GM12878 (cell line): ENCODE results near the gene MCEMP1. TPM values are rescaled to one million over a fixed set of nuclear protein-coding genes. Genes with fewer than 3 reads are reported as not detected.

Source experiments
- CUX1 ChIP-seq: IDR thresholded peaks from 2 replicates; pipeline ENCODE4 v1.6.1; 2012; ENCODE audit warnings: improper control_type of control experiment, low read depth, low read length; ENCODE audit not compliant: insufficient replicate concordance
- FOXM1 ChIP-seq: IDR thresholded peaks from 2 replicates; pipeline ENCODE4 v1.6.1; 2012; ENCODE audit warnings: low read depth, mild to moderate bottlenecking, inconsistent platforms, low read length, moderate library complexity
- GABPA ChIP-seq: IDR thresholded peaks from 2 replicates; pipeline ENCODE4 v1.6.1; 2014; ENCODE audit warnings: antibody characterized with exemption, low read depth, mild to moderate bottlenecking, inconsistent platforms
- KAT2A ChIP-seq: conservative IDR thresholded peaks from 2 replicates; pipeline ENCODE4 v1.6.1; 2011; ENCODE audit warnings: low read depth, low read length; ENCODE audit not compliant: control insufficient read depth
- MYC ChIP-seq: IDR thresholded peaks from 2 replicates; pipeline ENCODE4 v1.6.1; 2011; ENCODE audit warnings: mild to moderate bottlenecking, low read length, moderate library complexity, inconsistent platforms; ENCODE audit not compliant: insufficient read depth, insufficient replicate concordance, insufficient read length, severe bottlenecking
- PML ChIP-seq: IDR thresholded peaks from 2 replicates; pipeline ENCODE4 v1.6.1; 2012; ENCODE audit warnings: low read length, inconsistent platforms
- RELA ChIP-seq: fragments of 450-650 bp; IDR thresholded peaks from 2 replicates; pipeline ENCODE4 v1.8.0; 2014; ENCODE audit warnings: borderline replicate concordance; ENCODE audit not compliant: partially characterized antibody
- RELB ChIP-seq: fragments of 450-650 bp; IDR thresholded peaks from 2 replicates; pipeline ENCODE4 v1.6.1; 2017; ENCODE audit warnings: low read depth, mild to moderate bottlenecking, moderate library complexity
- RFX5 ChIP-seq: IDR thresholded peaks from 2 replicates; pipeline ENCODE4 v1.6.1; 2011; ENCODE audit warnings: low read depth, low read length, improper control_type of control experiment
- SPI1 ChIP-seq: IDR thresholded peaks from 2 replicates; pipeline ENCODE4 v1.6.1; 2011; ENCODE audit warnings: low read depth, mild to moderate bottlenecking, low read length, moderate library complexity, borderline replicate concordance; ENCODE audit not compliant: insufficient read depth
- polyA plus RNA-seq, 11 experiments: library from polyadenylated mRNA; depleted of rRNA in 4 of 11; unstranded in 6 of 11; stranded (reverse) in 5 of 11; fragments of >200 nt; fragmentation: Nextera tagmentation in 4 of 11; fragmentation: Illumina TruSeq in 1 of 11; extraction: Ambion mirVana in 4 of 11; extraction: Trizol in 1 of 11; gene quantifications; 1 replicate in 1 of 11; 2 replicates in 10 of 11; pipeline versions ENCODE4 v1.2.1 to v1.2.3, GENCODE V29; 2011 to 2016; ENCODE audit warnings: inconsistent platforms in 2 of 11, missing spikeins in 2 of 11, low read depth in 1 of 11
- total RNA-seq, 4 experiments: library from RNA; depleted of rRNA in 3 of 4; stranded (reverse); fragments of >200 nt in 3 of 4; fragmentation: Illumina TruSeq in 1 of 4; extraction: Trizol in 1 of 4; gene quantifications; 2 replicates each; pipeline versions ENCODE4 v1.2.1 to v1.2.3, GENCODE V29; 2013 to 2021
- TF ChIP-seq, protein P1 (sequence below): fragments of 450-650 bp; IDR thresholded peaks from 2 replicates; pipeline ENCODE4 v1.6.1; 2017; ENCODE audit warnings: antibody characterized with exemption, mild to moderate bottlenecking, moderate library complexity
- TF ChIP-seq, protein P2 (sequence below): IDR thresholded peaks from 2 replicates; pipeline ENCODE4 v1.6.1; 2011; ENCODE audit warnings: mild to moderate bottlenecking, low read depth, low read length, moderate library complexity; ENCODE audit not compliant: insufficient replicate concordance
- TF ChIP-seq, protein P3 (sequence below): IDR thresholded peaks from 2 replicates; pipeline ENCODE4 v1.6.1; 2012; ENCODE audit warnings: mild to moderate bottlenecking, low read depth, low read length

Gene MCEMP1
- total and polyA plus RNA-seq, 10 of the 15 experiments (the other 5 are each of a cell fraction or from before 2014, with no cell fraction given), result 0.08 to 0.55 (median 0.26) TPM; not detected in 1

GRCh38 chr19:7636691-7637373, 40.1 kb upstream of the MCEMP1 start, which contains the start of gene STXBP2 (continued):
- TF ChIP-seq FOXM1 (no peak), GABPA (no peak), RFX5 (no peak), CUX1 (no peak), KAT2A (no peak), RELB (no peak), PML (no peak), MYC (no peak), RELA (no peak), SPI1 (no peak)
- TF ChIP-seq, protein P1, sequence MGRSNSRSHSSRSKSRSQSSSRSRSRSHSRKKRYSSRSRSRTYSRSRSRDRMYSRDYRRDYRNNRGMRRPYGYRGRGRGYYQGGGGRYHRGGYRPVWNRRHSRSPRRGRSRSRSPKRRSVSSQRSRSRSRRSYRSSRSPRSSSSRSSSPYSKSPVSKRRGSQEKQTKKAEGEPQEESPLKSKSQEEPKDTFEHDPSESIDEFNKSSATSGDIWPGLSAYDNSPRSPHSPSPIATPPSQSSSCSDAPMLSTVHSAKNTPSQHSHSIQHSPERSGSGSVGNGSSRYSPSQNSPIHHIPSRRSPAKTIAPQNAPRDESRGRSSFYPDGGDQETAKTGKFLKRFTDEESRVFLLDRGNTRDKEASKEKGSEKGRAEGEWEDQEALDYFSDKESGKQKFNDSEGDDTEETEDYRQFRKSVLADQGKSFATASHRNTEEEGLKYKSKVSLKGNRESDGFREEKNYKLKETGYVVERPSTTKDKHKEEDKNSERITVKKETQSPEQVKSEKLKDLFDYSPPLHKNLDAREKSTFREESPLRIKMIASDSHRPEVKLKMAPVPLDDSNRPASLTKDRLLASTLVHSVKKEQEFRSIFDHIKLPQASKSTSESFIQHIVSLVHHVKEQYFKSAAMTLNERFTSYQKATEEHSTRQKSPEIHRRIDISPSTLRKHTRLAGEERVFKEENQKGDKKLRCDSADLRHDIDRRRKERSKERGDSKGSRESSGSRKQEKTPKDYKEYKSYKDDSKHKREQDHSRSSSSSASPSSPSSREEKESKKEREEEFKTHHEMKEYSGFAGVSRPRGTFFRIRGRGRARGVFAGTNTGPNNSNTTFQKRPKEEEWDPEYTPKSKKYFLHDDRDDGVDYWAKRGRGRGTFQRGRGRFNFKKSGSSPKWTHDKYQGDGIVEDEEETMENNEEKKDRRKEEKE, result no peak
- TF ChIP-seq, protein P2, sequence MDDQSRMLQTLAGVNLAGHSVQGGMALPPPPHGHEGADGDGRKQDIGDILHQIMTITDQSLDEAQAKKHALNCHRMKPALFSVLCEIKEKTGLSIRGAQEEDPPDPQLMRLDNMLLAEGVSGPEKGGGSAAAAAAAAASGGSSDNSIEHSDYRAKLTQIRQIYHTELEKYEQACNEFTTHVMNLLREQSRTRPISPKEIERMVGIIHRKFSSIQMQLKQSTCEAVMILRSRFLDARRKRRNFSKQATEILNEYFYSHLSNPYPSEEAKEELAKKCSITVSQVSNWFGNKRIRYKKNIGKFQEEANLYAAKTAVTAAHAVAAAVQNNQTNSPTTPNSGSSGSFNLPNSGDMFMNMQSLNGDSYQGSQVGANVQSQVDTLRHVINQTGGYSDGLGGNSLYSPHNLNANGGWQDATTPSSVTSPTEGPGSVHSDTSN, result no peak
- TF ChIP-seq, protein P3, sequence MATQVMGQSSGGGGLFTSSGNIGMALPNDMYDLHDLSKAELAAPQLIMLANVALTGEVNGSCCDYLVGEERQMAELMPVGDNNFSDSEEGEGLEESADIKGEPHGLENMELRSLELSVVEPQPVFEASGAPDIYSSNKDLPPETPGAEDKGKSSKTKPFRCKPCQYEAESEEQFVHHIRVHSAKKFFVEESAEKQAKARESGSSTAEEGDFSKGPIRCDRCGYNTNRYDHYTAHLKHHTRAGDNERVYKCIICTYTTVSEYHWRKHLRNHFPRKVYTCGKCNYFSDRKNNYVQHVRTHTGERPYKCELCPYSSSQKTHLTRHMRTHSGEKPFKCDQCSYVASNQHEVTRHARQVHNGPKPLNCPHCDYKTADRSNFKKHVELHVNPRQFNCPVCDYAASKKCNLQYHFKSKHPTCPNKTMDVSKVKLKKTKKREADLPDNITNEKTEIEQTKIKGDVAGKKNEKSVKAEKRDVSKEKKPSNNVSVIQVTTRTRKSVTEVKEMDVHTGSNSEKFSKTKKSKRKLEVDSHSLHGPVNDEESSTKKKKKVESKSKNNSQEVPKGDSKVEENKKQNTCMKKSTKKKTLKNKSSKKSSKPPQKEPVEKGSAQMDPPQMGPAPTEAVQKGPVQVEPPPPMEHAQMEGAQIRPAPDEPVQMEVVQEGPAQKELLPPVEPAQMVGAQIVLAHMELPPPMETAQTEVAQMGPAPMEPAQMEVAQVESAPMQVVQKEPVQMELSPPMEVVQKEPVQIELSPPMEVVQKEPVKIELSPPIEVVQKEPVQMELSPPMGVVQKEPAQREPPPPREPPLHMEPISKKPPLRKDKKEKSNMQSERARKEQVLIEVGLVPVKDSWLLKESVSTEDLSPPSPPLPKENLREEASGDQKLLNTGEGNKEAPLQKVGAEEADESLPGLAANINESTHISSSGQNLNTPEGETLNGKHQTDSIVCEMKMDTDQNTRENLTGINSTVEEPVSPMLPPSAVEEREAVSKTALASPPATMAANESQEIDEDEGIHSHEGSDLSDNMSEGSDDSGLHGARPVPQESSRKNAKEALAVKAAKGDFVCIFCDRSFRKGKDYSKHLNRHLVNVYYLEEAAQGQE, result no peak
